Measurements from ENCODE around the gene ZNF808. TPM values are rescaled to one million over a fixed set of nuclear protein-coding genes. Genes with fewer than 3 reads are reported as not detected.
"Not testable (repeated sequence)": the region's sequence is repeated elsewhere in the genome, so short reads cannot be mapped to it uniquely, and the experiment has no call there.

Gene ZNF808
- total and polyA plus RNA-seq, 3 donors from 2014 or later: 10.0 to 31.5 (median 28.4) TPM

GRCh38 chr19:52599241-52599640 lies 71.8 kb downstream of the ZNF808 start:
- TF ChIP-seq CTCF (IDR thresholded peaks at IDR 0.05): no peak
- TF ChIP-seq POLR2A (IDR thresholded peaks at IDR 0.05): no peak
- H3K36me3 ChIP-seq (ENCODE audit: low read depth, missing control alignments): no peaks in the 10 kb centered on the region
- no peak for DNase-seq
- no peaks in the 10 kb centered on the region for H3K27me3 ChIP-seq
- H3K27ac ChIP-seq: no peak overlapping the region
- intact Hi-C loops (cut with DNase I; ENCODE audit: low total_unique reads): no loop called here
- 65 to 68% methylated on average over 3 of the region's 3 CpGs for WGBS, 2 donors
- H3K9me3 ChIP-seq: no peaks in the 10 kb centered on the region
- no peak overlapping the region for H3K4me3 ChIP-seq
- peaks cover 14% of the 10 kb centered on the region for H3K4me1 ChIP-seq

DNA sequence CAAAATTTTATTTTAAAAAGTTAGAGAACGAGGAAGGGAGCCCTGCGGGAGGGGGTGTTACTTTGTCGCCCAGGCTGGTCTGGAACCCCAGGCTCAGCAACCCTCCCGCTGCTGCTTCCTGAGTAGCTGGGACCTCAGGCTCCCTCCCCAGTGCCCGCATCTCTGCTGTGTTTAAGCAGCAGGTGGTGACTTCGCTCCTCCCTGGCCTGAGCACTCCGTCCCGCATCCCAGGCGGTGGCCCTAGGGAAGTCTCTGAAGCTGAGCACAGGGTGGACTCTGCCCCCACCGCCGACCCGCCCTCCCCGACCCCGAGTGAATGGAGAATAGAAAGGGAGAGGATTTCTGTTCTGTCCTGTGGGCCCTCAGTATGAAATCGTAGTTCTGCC lies 73.2 kb downstream of the ZNF808 start:
- peaks cover 14% of the 10 kb centered on the region for H3K4me1 ChIP-seq
- H3K27ac ChIP-seq: peak overlapping the region; percentile 50 to 61
- DNase-seq: peak; percentile 21
- no peak for TF ChIP-seq POLR2A (IDR thresholded peaks at IDR 0.05)
- no peak for TF ChIP-seq CTCF (IDR thresholded peaks at IDR 0.05)
- H3K9me3 ChIP-seq: no peaks in the 10 kb centered on the region
- no peaks in the 10 kb centered on the region for H3K36me3 ChIP-seq (ENCODE audit: low read depth, missing control alignments)
- 0 to 2% methylated on average over 2 to 15 of the region's 15 CpGs for WGBS, 2 donors
- H3K4me3 ChIP-seq: peak overlapping the region; percentile 64 to 66
- intact Hi-C loops (cut with DNase I; ENCODE audit: low total_unique reads): no loop called here
- H3K27me3 ChIP-seq: no peaks in the 10 kb centered on the region

- Histone ChIP-seq H3K36me3 (ENCODE audit: low read depth, missing control alignments) (no peaks in the 10 kb centered on the region), H3K4me1 (peaks cover 14% of the 10 kb centered on the region), H3K27me3 (no peaks in the 10 kb centered on the region), H3K27ac (peak overlapping the region; percentile 50 to 61), H3K4me3 (peak overlapping the region; percentile 64 to 66), H3K9me3 (no peaks in the 10 kb centered on the region)
- 0 to 1% methylated on average over 26 to 62 of the region's 62 CpGs for WGBS, 2 donors
- TF ChIP-seq CTCF (IDR thresholded peaks at IDR 0.05) (peak in 2 of 3 experiments; percentile 17 to 25), POLR2A (IDR thresholded peaks at IDR 0.05) (no peak)
- intact Hi-C loops (cut with DNase I; ENCODE audit: low total_unique reads): no loop called here
- DNase-seq: peak; percentile 94
Measured at GRCh38 chr19:52601025-52601973, 73.8 kb downstream of the ZNF808 start.

GRCh38 chr19:52601974-52602366 lies 74.5 kb downstream of the ZNF808 start:
- H3K9me3 ChIP-seq; intact Hi-C loops (cut with DNase I; ENCODE audit: low total_unique reads); DNase-seq; H3K36me3 ChIP-seq (ENCODE audit: low read depth, missing control alignments); H3K27ac ChIP-seq; H3K27me3 ChIP-seq: not testable (repeated sequence)
- H3K4me1 ChIP-seq: peaks cover 14% of the 10 kb centered on the region
- peak overlapping the region; percentile 64 to 66 for H3K4me3 ChIP-seq
- 44 to 48% methylated on average over 3 of the region's 3 CpGs for WGBS, 2 donors

DNA sequence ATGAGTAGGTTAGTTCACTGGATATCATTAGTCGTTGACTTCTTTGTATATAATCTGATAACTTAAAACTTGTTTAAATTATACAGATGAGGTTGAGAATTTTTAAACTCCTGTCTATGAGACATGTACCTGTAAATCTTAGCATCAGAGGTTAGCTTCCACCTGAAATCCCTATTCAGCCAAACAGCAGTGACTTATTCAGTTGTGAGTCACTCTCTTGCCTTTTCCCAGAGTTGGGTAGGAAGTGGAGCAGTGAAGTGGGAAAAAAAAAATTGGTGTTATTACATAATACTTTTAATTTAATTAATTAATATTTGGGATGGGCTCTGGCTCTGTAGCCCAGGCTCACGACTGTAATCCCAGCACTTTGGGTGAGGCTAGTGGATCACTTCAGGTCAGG lies 75.5 kb downstream of the ZNF808 start:
- H3K27ac ChIP-seq: no peak overlapping the region
- intact Hi-C loops (cut with DNase I; ENCODE audit: low total_unique reads): no loop called here
- no peak for TF ChIP-seq CTCF (IDR thresholded peaks at IDR 0.05)
- no peak for TF ChIP-seq POLR2A (IDR thresholded peaks at IDR 0.05)
- peaks cover 14% of the 10 kb centered on the region for H3K4me1 ChIP-seq
- DNase-seq: no peak
- H3K4me3 ChIP-seq: no peak overlapping the region
- no peaks in the 10 kb centered on the region for H3K36me3 ChIP-seq (ENCODE audit: low read depth, missing control alignments)
- H3K9me3 ChIP-seq: no peaks in the 10 kb centered on the region
- 69 to 76% methylated on average over 2 of the region's 2 CpGs for WGBS, 2 donors
- no peaks in the 10 kb centered on the region for H3K27me3 ChIP-seq
